IMR-90 (cell line): ENCODE measurements around the gene RPL31. TPM values are rescaled to one million over a fixed set of nuclear protein-coding genes. Genes with fewer than 3 reads are reported as not detected.

Experiments
- ATAC-seq: fragments of 200-7000 bp; cut with Tn5 transposase; 2 replicates; pipeline ENCODE4 v1.9.1; 2020; ENCODE audit warnings: low read depth, mild to moderate bottlenecking, moderate library complexity
- BruUV-seq: library from RNA; stranded (reverse); fragments of 400-500 nt; replicated peaks from 2 replicates; lab custom pipeline; 2021; lab: Mats Ljungman, UMichigan
- CTCF ChIA-PET: fragments of 300-600 bp; formaldehyde crosslinking; extraction: SDS; loops from one replicate; lab custom pipeline; 2021; ENCODE audit warnings: antibody characterized with exemption; lab: Yijun Ruan, JAX
- POLR2A ChIA-PET: fragments of 300-600 bp; sonication (Branson Sonifier 250); formaldehyde crosslinking; loops from one replicate; lab custom pipeline; 2022; ENCODE audit warnings: antibody characterized with exemption; ENCODE audit not compliant: unreplicated experiment; lab: Charles Lee
- DNase-seq: peaks from one replicate; pipeline ENCODE4 v3.0.0; 2013
- H2AFZ ChIP-seq: replicated peaks from 2 replicates; pipeline ENCODE3; 2013; ENCODE audit warnings: low read length, mild to moderate bottlenecking; ENCODE audit not compliant: poor library complexity
- H2AK5ac ChIP-seq: 2 replicates; pipeline ENCODE4 v1.6.1; 2013; ENCODE audit warnings: low read depth, low read length, inconsistent platforms
- H2AK9ac ChIP-seq: replicated peaks from 2 replicates; pipeline ENCODE3; 2013; ENCODE audit warnings: mild to moderate bottlenecking, low read depth, low read length, moderate library complexity; ENCODE audit not compliant: poor library complexity
- H2BK120ac ChIP-seq: 2 replicates; pipeline ENCODE4 v1.6.1; 2013; ENCODE audit warnings: low read depth, low read length, inconsistent platforms
- H2BK15ac ChIP-seq: 3 replicates; pipeline ENCODE4 v1.6.1; 2013; ENCODE audit warnings: low read depth, low read length, inconsistent platforms
- H2BK20ac ChIP-seq: 2 replicates; pipeline ENCODE4 v1.6.1; 2013; ENCODE audit warnings: low read depth, mild to moderate bottlenecking, inconsistent platforms, low read length, moderate library complexity
- H2BK5ac ChIP-seq: 2 replicates; pipeline ENCODE4 v1.6.1; 2013; ENCODE audit warnings: mild to moderate bottlenecking, low read depth, low read length, inconsistent platforms; ENCODE audit not compliant: poor library complexity, severe bottlenecking
- H3K14ac ChIP-seq: replicated peaks from 2 replicates; pipeline ENCODE4 v1.6.1; 2013; ENCODE audit warnings: low read depth, low read length, inconsistent platforms
- H3K18ac ChIP-seq: 2 replicates; pipeline ENCODE4 v1.6.1; 2013; ENCODE audit warnings: low read depth, low read length, control low read depth
- H3K23ac ChIP-seq: 2 replicates; pipeline ENCODE4 v1.6.1; 2013; ENCODE audit warnings: low read depth, low read length, inconsistent platforms
- H3K27ac ChIP-seq: 2 replicates; pipeline ENCODE4 v1.5.1; 2013; ENCODE audit warnings: mild to moderate bottlenecking, control low read depth, low read length; ENCODE audit not compliant: insufficient read depth
- H3K27me3 ChIP-seq: 2 replicates; pipeline ENCODE4 v1.6.1; 2013; ENCODE audit warnings: low read length; ENCODE audit not compliant: control insufficient read depth, insufficient read depth
- H3K36me3 ChIP-seq: 2 replicates; pipeline ENCODE4 v1.6.1; 2013; ENCODE audit warnings: low read length, mixed read lengths; ENCODE audit not compliant: control insufficient read depth, insufficient read depth
- H3K4ac ChIP-seq: 2 replicates; pipeline ENCODE4 v1.6.1; 2013; ENCODE audit warnings: low read depth, low read length, inconsistent platforms
- H3K4me1 ChIP-seq: 2 replicates; pipeline ENCODE4 v1.6.1; 2013; ENCODE audit warnings: low read length, mixed read lengths; ENCODE audit not compliant: control insufficient read depth, insufficient read depth
- H3K4me2 ChIP-seq: 2 replicates; pipeline ENCODE4 v1.6.1; 2013; ENCODE audit warnings: low read depth, mild to moderate bottlenecking, control low read depth, low read length, moderate library complexity
- H3K4me3 ChIP-seq: 2 replicates; pipeline ENCODE4 v1.5.1; 2013; ENCODE audit warnings: low read depth, mild to moderate bottlenecking, control low read depth, low read length, moderate library complexity; ENCODE audit not compliant: insufficient read depth
- H3K56ac ChIP-seq: 2 replicates; pipeline ENCODE4 v1.6.1; 2013; ENCODE audit warnings: low read length, inconsistent platforms; ENCODE audit not compliant: insufficient read depth; ENCODE audit errors: extremely low read depth
- H3K79me1 ChIP-seq, 2 experiments: 2 replicates each; pipeline ENCODE4 v1.6.1; 2013; ENCODE audit warnings: low read length in 2 of 2, inconsistent platforms in 1 of 2, low read depth in 1 of 2
- H3K9ac ChIP-seq: 2 replicates; pipeline ENCODE4 v1.6.1; 2013; ENCODE audit warnings: low read depth, low read length, control low read depth
- H3K9me1 ChIP-seq: 2 replicates; pipeline ENCODE4 v1.6.1; 2013; ENCODE audit warnings: low read length, inconsistent platforms; ENCODE audit not compliant: insufficient read depth
- H3K9me3 ChIP-seq: 2 replicates; pipeline ENCODE4 v1.6.1; 2013; ENCODE audit warnings: low read length; ENCODE audit not compliant: control insufficient read depth, insufficient read depth
- H4K20me1 ChIP-seq: 2 replicates; pipeline ENCODE4 v1.6.1; 2013; ENCODE audit warnings: low read length, inconsistent platforms; ENCODE audit not compliant: insufficient read depth
- H4K5ac ChIP-seq: 2 replicates; pipeline ENCODE4 v1.6.1; 2013; ENCODE audit warnings: mild to moderate bottlenecking, low read depth, low read length, control low read depth
- H4K8ac ChIP-seq, 2 experiments: 2 replicates each; pipeline ENCODE4 v1.6.1; 2013; ENCODE audit warnings: low read depth in 2 of 2, low read length in 2 of 2, control low read depth in 1 of 2, inconsistent platforms in 1 of 2
- H4K91ac ChIP-seq: 2 replicates; pipeline ENCODE4 v1.6.1; 2013; ENCODE audit warnings: low read depth, low read length, inconsistent platforms; ENCODE audit not compliant: insufficient read depth
- MAFK ChIP-seq: IDR thresholded peaks from 2 replicates; pipeline ENCODE4 v1.6.1; 2012; ENCODE audit warnings: low read depth, low read length, improper control_type of control experiment
- WGBS, 2 experiments: methylation state at CpG; one replicate each; pipeline versions ENCODE4 v1.1.5 to v1.1.7; 2013; ENCODE audit warnings: missing lambda C conversion rate in 2 of 2; ENCODE audit not compliant: insufficient read length in 1 of 2; ENCODE audit errors: extremely low coverage in 2 of 2; 5-methylcytosine and 5-hydroxymethylcytosine counted together
- dilution Hi-C: fragments of 300-500 bp; cut with HindIII; formaldehyde crosslinking; loops from one replicate; pipeline ENCODE4 v1.14.3; 2018; ENCODE audit warnings: low sequenced_read_pairs; ENCODE audit not compliant: unreplicated experiment
- in situ Hi-C: fragments of 300-500 bp; cut with MboI; formaldehyde crosslinking; loops from 3 replicates; pipeline ENCODE4 v1.14.3; 2019; ENCODE audit warnings: low sequenced_read_pairs, inconsistent platforms, mixed read lengths
- intact Hi-C: fragments of 100-400 bp; cut with micrococcal nuclease; formaldehyde crosslinking; loops from 2 replicates; pipeline ENCODE4 v1.10.0; 2022
- polyA plus RNA-seq, 3 experiments: library from polyadenylated mRNA; depleted of rRNA; stranded (reverse); fragments of >200 nt; gene quantifications; 2 replicates each; pipeline ENCODE4 v1.2.3, GENCODE V29; 2012; ENCODE audit warnings: low replicate concordance in 1 of 3
- total RNA-seq: library from RNA; depleted of rRNA; stranded (reverse); fragments of >200 nt; gene quantifications from 2 replicates; pipeline ENCODE4 v1.2.3, GENCODE V29; 2012

The RPL31 gene
- total and polyA plus RNA-seq, 2 of the 4 experiments (the other 2 are of a cell fraction), result 358 to 2,908 TPM

- peaks cover 15% of the 10 kb centered on the region; the same call in 1 of the 2 replicates for H3K9me1 ChIP-seq
- H2AK5ac ChIP-seq, result no peak overlapping the region
- DNase-seq (no peak), ATAC-seq (no peak)
- H3K18ac ChIP-seq, result no peak overlapping the region
- no peak overlapping the region for H3K14ac ChIP-seq
- H2AK9ac ChIP-seq, result no peak overlapping the region
- dilution Hi-C loops (no loop called here), intact Hi-C loops (no loop called here), in situ Hi-C loops (no loop called here)
- POLR2A ChIA-PET, result no interaction called here
- TF ChIP-seq MAFK, result no peak
- H3K9ac ChIP-seq, result no peak overlapping the region
- H3K79me1 ChIP-seq, result no peaks in the 10 kb centered on the region; a peak in 1 of 4 replicates
- no peak overlapping the region for H2BK15ac ChIP-seq
- H3K23ac ChIP-seq, result no peak overlapping the region
- CTCF ChIA-PET, result no interaction called here
- H2BK120ac ChIP-seq, result no peak overlapping the region
- H3K4me2 ChIP-seq, result no peak overlapping the region
- H2BK5ac ChIP-seq, result no peak overlapping the region
- no peak overlapping the region for H3K4ac ChIP-seq
- no peak overlapping the region for H4K5ac ChIP-seq
- H2BK20ac ChIP-seq, result no peak overlapping the region
- no peak overlapping the region for H3K56ac ChIP-seq
- H2AFZ ChIP-seq, result no peak overlapping the region
- H4K8ac ChIP-seq, result no peak overlapping the region
- H3K9me3 ChIP-seq, result no peaks in the 10 kb centered on the region
- H4K91ac ChIP-seq, result no peak overlapping the region
- no peaks in the 10 kb centered on the region for H4K20me1 ChIP-seq
- no peak overlapping the region for H3K27ac ChIP-seq
- no peak overlapping the region for H3K4me3 ChIP-seq
- no CpG with 5 or more reads among the region's 4 CpGs for WGBS, 2 experiments
- no peaks in the 10 kb centered on the region for H3K36me3 ChIP-seq
- H3K4me1 ChIP-seq, result peaks cover 7% of the 10 kb centered on the region
- BruUV-seq, result no TSS peak
- no peaks in the 10 kb centered on the region for H3K27me3 ChIP-seq
These were observed 46.9 kb upstream of the RPL31 start for GRCh38 chr2:100955226-100955625.
